ENCODE results near the gene PSPC1. TPM values are rescaled to one million over a fixed set of nuclear protein-coding genes. Genes with fewer than 3 reads are reported as not detected.
"Not testable (repeated sequence)": the region's sequence is repeated elsewhere in the genome, so short reads cannot be mapped to it uniquely, and the experiment has no call there.

The PSPC1 gene
- total RNA-seq, 2 donors from 2014 or later = 24.6 to 28.3 TPM

DNA sequence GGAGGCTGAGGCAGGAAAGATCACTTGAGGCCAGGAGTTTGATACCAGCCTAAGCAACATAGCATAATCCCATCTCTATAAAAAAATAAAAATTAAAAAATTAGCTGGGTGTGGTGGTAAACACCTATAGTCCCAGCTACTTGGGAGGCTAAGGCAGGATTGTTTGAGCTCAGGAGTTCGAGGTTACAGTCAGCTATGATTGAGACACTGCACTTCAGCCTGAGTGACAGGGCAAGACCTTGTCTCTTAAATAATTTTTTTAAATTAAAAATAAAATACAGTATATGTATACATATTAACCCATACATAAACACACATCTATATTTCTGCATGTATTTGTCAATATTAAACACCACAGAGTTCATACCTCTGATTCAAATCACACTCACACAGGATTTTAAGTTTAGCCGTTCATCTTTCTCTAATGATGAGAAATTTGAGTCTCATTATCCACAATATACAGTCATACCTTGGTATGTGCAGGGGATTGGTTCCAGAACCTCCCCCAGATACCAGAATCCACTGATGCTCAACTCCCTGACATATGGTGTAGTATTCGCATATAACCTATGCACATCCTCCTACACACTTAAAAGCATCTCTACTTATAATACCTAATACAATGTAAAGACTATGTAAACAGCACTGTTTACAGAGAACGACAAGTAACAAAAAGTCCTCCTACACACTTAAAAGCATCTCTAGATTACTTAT lies 44.7 kb downstream of the PSPC1 start:
- DNase-seq (ENCODE audit: low spot score) = no peak
- Histone ChIP-seq H3K36me3 (peaks cover 11% of the 10 kb centered on the region), H3K4me1 (no peaks in the 10 kb centered on the region), H3K27ac (no peak overlapping the region), H3K9me3 (no peaks in the 10 kb centered on the region), H3K27me3 (no peaks in the 10 kb centered on the region), H3K4me3 (no peak overlapping the region)
- TF ChIP-seq, protein P1, sequence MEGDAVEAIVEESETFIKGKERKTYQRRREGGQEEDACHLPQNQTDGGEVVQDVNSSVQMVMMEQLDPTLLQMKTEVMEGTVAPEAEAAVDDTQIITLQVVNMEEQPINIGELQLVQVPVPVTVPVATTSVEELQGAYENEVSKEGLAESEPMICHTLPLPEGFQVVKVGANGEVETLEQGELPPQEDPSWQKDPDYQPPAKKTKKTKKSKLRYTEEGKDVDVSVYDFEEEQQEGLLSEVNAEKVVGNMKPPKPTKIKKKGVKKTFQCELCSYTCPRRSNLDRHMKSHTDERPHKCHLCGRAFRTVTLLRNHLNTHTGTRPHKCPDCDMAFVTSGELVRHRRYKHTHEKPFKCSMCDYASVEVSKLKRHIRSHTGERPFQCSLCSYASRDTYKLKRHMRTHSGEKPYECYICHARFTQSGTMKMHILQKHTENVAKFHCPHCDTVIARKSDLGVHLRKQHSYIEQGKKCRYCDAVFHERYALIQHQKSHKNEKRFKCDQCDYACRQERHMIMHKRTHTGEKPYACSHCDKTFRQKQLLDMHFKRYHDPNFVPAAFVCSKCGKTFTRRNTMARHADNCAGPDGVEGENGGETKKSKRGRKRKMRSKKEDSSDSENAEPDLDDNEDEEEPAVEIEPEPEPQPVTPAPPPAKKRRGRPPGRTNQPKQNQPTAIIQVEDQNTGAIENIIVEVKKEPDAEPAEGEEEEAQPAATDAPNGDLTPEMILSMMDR (IDR thresholded peaks at IDR 0.05) = no peak

DNA sequence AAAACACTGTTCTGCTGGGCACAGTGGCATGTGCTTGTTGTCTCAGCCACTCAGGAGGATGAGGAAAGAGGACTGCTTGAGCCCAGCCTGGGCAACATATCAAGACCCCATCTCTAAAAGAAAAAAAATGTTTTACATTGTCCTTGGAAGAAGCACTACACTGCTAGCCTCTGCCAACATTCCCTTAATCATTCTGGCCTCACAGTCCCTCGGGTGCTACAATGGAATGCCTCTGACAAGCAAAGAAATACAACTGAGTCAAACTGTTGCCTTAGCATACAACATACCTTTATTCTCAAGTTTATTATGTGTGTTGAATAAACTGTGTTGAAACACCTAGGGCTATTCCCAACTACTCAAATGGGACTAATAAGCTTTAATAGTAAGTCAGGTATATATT lies 56.1 kb downstream of the PSPC1 start:
- H3K9me3 ChIP-seq = no peaks in the 10 kb centered on the region
- peaks cover 0 to 6% of the 10 kb centered on the region in 2 donors for H3K4me1 ChIP-seq
- peaks cover 16% of the 10 kb centered on the region for H3K36me3 ChIP-seq
- TF ChIP-seq, protein P1 (IDR thresholded peaks at IDR 0.05) = no peak
- DNase-seq (ENCODE audit: low spot score) = no peak
- H3K4me3 ChIP-seq = no peak overlapping the region
- no peaks in the 10 kb centered on the region for H3K27me3 ChIP-seq
- no peak overlapping the region for H3K27ac ChIP-seq

DNA sequence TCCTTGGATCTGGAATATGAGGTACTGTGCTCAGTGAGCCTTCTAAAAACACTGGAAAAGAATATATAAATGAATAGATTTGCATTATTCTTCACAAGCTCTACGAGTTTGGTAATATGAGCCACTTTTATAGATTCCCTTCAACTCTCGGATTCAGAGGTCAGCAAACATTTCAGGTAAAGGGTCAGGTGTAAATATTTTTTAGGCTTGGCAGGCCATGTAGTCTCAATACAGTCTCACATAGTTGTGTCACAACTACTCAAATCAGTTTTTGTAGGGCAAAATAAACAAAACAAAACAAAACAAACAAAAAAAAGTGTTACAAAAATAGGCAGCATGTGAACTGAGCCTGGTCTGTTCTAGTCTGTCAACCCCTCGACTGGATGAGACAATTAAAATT lies 57.4 kb downstream of the PSPC1 start:
- H3K9me3 ChIP-seq = no peaks in the 10 kb centered on the region
- H3K36me3 ChIP-seq = peaks cover 16% of the 10 kb centered on the region
- peaks cover 0 to 6% of the 10 kb centered on the region in 2 donors for H3K4me1 ChIP-seq
- no peak overlapping the region for H3K4me3 ChIP-seq
- TF ChIP-seq, protein P1 (IDR thresholded peaks at IDR 0.05) = no peak
- no peak for DNase-seq (ENCODE audit: low spot score)
- no peak overlapping the region for H3K27ac ChIP-seq
- H3K27me3 ChIP-seq = no peaks in the 10 kb centered on the region

DNA sequence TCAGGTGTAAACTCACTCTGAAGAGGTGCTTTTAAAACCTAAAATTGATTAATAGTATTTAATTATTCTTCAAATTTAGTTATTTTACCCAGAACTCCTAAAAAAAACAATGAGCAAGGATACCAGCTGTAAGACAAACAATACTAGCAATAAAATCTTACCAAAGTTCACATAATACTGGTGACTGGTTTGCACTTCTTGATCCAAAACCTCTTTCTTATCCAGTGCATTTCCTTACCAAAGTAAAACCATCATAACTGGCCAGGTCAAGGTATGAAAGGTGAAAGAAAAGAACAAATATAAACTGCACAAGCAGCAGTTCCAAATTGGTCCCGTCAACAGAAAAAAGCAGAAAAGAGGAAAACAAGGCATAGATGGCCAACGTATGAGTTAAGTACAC lies 62.7 kb downstream of the PSPC1 start:
- Histone ChIP-seq H3K4me1 (no peaks in the 10 kb centered on the region), H3K27ac (no peak overlapping the region), H3K27me3 (no peaks in the 10 kb centered on the region), H3K9me3 (no peaks in the 10 kb centered on the region), H3K4me3 (no peak overlapping the region), H3K36me3 (peaks cover 3% of the 10 kb centered on the region)
- TF ChIP-seq, protein P1 (IDR thresholded peaks at IDR 0.05) = no peak
- DNase-seq (ENCODE audit: low spot score) = no peak

DNA sequence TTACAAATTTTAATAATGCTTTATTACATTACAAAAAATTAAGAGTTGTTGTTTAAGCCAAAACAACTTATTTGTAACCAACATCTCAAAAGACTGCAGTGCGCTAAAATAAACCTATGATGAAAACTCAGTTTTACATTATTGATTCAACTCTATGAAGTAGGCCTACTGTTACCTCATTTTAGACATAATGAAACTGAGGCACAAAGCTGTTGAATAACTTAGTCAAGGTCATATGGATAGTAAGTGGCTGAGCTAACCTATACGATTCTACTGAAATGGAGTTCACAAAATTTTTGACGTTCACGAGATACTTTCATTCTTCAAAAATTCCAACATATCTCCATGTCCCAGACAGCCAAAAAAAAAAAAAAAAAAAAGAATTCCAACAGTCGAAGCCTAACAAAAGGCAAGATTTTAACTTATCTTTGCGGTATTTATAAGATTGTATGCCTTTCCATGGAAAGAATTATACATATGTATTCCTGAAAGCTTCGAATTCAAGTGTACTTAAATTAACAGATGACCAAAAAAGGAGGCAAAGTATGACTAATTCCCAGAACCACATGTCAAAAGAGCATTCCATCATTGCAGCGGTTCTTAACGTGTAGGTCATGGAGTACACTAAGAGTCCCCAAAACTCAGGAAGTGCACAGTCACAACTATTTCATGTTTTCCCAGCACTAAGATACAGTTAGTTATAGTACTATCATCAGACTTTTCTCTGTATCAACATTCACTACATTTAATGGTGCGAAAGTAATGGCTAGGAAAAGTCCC lies 69.4 kb downstream of the PSPC1 start:
- no peak for DNase-seq (ENCODE audit: low spot score)
- H3K36me3 ChIP-seq = no peaks in the 10 kb centered on the region
- H3K27ac ChIP-seq = no peak overlapping the region
- H3K4me1 ChIP-seq = no peaks in the 10 kb centered on the region
- TF ChIP-seq, protein P1 (IDR thresholded peaks at IDR 0.05) = no peak
- H3K27me3 ChIP-seq = no peaks in the 10 kb centered on the region
- H3K4me3 ChIP-seq = no peak overlapping the region
- no peaks in the 10 kb centered on the region for H3K9me3 ChIP-seq

DNA sequence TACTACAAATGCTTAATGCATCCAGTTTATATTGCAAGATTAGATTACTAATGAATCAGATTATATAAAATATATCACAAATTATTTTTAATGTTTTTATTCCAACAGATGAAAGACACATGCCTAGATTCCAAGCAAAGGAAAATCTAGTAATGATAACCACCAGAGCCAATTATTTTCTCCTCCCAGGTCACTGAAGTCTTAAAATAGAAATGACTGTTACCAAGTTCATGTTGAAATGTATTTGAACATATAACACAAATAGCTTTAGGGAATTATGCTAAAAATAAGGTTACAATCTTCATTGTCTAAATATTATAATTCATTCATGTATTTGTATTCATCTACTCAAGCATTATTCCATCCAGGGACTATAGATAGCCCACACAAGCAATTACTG lies 73.0 kb downstream of the PSPC1 start:
- not testable (repeated sequence) for H3K4me3 ChIP-seq; H3K4me1 ChIP-seq; H3K27ac ChIP-seq; H3K36me3 ChIP-seq; H3K27me3 ChIP-seq; H3K9me3 ChIP-seq; DNase-seq (ENCODE audit: low spot score)

DNA sequence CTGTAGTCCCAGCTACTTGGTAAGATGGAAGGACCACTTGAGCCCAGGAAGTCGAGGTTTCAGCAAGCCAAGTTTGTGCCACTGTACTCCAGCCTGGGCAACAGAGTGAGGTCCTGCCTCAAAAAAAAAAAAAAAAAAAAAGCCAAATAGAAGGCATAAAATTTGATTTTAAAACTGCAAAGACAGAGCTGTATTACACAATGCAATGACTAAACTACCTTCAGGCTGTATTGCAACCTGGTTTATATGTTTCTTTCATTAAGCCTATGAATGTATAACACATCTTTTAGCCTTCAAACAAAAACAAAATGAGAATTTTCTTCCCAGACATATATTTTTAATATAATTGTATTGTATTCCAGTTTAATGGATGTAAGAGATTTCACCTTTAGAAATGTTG lies 73.7 kb downstream of the PSPC1 start:
- H3K36me3 ChIP-seq; H3K27ac ChIP-seq; H3K4me1 ChIP-seq; DNase-seq (ENCODE audit: low spot score); H3K9me3 ChIP-seq; H3K27me3 ChIP-seq; H3K4me3 ChIP-seq: not testable (repeated sequence)

DNA sequence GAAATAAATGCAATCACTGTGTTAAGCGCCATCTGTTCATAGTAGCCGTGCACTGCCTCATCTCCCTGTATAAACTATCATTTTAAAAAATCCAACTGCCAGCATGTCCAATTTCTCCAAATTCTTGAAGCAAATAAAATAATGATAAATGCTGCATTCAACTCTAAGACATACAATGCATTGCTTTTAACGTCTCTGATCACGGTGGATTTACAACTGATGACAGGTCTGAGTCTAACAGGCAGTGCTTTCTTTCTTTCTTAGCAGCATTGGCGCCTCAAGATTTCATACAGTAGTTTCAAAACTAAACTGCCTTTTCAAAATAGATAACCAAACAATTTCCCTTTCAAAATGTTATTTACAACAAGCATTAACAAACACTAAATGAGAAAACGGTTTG lies 78.5 kb downstream of the PSPC1 start:
- H3K27ac ChIP-seq; H3K27me3 ChIP-seq; H3K4me1 ChIP-seq; DNase-seq (ENCODE audit: low spot score); H3K4me3 ChIP-seq; H3K9me3 ChIP-seq; H3K36me3 ChIP-seq: not testable (repeated sequence)

DNA sequence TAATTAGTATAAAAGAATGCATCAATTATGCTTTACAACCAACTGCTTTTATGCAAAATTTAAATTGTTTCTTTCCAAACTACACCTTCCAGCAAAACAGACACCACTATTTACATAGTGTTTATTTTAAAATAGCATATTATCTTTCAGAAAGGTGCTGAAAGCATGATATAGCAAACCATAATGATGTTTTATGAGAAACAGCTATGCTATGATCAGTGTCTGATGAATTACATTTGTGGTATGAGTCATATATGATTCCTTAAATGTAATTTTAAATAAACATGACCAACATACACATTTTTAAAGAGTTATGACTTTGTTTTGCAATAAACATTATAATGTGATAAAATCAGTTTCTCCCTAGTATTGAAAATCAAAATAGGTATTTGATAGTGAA lies 81.1 kb downstream of the PSPC1 start:
- H3K27me3 ChIP-seq; DNase-seq (ENCODE audit: low spot score); H3K27ac ChIP-seq: not testable (repeated sequence)

More for the DNA sequence above, 81.1 kb downstream of the PSPC1 start:
- H3K36me3 ChIP-seq, H3K9me3 ChIP-seq, H3K4me1 ChIP-seq, H3K4me3 ChIP-seq: not testable (repeated sequence)
